ENCODE results near the gene LCNL1. TPM values are rescaled to one million over a fixed set of nuclear protein-coding genes. Genes with fewer than 3 reads are reported as not detected.

Gene LCNL1
- 1.9 TPM for total RNA-seq
- long read RNA-seq, partial matches to known transcripts, result 0 of 2 reads
- long read RNA-seq, other reads (novel, unspliced or antisense), result 1 of 2 reads

DNA sequence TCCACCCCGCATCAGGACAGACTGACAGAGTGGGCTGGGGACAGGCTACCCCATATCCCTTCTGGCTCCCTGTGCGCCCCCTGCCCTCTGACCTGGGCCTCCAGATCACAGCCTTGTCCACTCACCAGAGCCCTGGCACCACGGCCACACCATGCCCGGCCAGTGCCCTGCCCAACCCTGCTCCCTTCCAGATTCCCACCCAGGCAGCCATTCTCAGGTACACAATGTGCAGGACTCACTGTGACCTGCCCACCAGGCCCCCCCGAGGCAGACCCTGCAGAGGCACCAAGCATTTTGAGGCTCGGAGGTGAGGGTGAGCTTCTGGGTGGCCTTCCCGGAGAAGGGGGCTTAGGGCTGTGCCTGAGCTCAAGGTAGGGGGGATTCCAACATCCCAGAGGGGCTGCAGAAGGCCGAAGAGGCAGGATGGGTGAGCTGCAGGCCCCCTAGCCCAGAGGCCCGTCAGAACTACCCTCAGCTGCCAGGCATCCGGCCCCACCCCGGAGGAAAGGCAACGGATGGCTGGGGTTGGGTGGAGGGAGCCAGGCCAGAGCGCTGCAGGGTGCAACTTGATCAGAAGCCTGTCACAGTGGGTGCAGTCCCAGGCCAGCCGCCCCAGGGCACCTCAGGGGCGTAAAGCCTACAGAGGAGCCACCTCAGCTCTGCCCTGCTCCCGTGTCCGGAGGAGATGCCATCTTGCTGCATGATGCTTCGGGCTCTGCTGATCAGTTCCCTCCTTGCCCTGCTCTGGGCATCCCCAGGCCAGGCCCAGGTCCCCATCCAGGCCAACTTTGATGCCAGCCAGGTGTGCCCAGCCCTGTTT lies at the start of gene LCNL1:
LCNL1 (plus strand) TSS at position 762 of the 820 bp plus-strand sequence. CDS start 594 bp downstream, outside the sequence.
- ATAC-seq, result no peak
- no peak within 1 kb of the TSS for H3K4me3 ChIP-seq
- TF ChIP-seq, protein P1, sequence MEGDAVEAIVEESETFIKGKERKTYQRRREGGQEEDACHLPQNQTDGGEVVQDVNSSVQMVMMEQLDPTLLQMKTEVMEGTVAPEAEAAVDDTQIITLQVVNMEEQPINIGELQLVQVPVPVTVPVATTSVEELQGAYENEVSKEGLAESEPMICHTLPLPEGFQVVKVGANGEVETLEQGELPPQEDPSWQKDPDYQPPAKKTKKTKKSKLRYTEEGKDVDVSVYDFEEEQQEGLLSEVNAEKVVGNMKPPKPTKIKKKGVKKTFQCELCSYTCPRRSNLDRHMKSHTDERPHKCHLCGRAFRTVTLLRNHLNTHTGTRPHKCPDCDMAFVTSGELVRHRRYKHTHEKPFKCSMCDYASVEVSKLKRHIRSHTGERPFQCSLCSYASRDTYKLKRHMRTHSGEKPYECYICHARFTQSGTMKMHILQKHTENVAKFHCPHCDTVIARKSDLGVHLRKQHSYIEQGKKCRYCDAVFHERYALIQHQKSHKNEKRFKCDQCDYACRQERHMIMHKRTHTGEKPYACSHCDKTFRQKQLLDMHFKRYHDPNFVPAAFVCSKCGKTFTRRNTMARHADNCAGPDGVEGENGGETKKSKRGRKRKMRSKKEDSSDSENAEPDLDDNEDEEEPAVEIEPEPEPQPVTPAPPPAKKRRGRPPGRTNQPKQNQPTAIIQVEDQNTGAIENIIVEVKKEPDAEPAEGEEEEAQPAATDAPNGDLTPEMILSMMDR (IDR thresholded peaks at IDR 0.05), result no peak
- H3K36me3 ChIP-seq, result no peaks in the 10 kb centered on the region
- H3K4me1 ChIP-seq, result peaks cover 25% of the 10 kb centered on the region
- intact Hi-C loops (cut with DNase I), result no loop called here
- no peak for DNase-seq
- H3K9me3 ChIP-seq, result no peaks in the 10 kb centered on the region
- peaks cover 28% of the 10 kb centered on the region for H3K27me3 ChIP-seq (ENCODE audit: low read depth)
- peak within 1 kb of the TSS; percentile 77 for H3K27ac ChIP-seq

DNA sequence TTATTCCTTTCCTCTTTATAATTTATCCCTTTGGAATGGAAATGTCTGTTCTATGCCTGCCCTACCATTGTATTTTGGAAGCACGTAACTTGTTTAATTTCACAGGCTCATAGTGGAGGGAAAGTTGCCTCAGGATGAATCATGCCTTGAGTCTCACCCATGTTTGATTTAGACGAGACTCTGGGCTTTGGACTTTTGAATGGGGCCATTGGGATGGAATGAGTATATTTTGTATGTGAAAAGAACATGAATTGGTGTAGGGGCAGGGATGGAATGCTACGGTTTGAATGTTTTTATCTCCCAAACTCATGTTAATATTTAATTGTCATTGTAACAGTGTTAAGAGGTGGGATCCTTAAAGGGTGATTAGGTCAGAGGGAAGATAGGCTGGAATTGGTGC lies 48.5 kb upstream of the LCNL1 start:
- TF ChIP-seq, protein P1 (IDR thresholded peaks at IDR 0.05), result no peak
- intact Hi-C loops (cut with DNase I), result no loop called here
- ATAC-seq, result no peak
- Histone ChIP-seq H3K9me3 (no peaks in the 10 kb centered on the region), H3K27ac (no peak overlapping the region), H3K36me3 (no peaks in the 10 kb centered on the region), H3K4me3 (no peak overlapping the region), H3K27me3 (ENCODE audit: low read depth) (no peaks in the 10 kb centered on the region), H3K4me1 (no peaks in the 10 kb centered on the region)
- DNase-seq, result no peak

DNA sequence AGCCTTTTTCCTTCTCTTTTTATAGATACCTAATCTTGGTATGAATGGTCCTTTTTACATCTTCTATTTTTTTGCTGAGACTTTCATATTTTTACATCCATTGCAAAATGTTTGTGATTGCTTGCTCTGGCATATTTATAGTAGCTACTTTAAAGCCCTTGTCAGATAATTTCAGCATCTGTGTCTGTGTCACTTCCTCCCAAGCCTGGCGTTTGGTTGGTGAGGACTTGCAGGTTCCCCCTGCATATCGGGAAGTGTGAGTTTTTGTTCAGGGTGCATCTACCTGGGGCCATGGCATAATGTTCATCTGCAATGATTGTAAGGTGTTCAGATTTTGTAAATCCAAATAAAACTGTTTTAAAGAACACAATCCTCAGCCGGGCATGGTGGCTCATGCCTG lies 47.1 kb upstream of the LCNL1 start:
- TF ChIP-seq, protein P1 (IDR thresholded peaks at IDR 0.05), result no peak
- Histone ChIP-seq H3K27me3 (ENCODE audit: low read depth) (no peaks in the 10 kb centered on the region), H3K36me3 (peaks cover 10% of the 10 kb centered on the region), H3K9me3 (no peaks in the 10 kb centered on the region), H3K4me3 (no peak overlapping the region), H3K4me1 (no peaks in the 10 kb centered on the region), H3K27ac (no peak overlapping the region)
- DNase-seq (no peak), ATAC-seq (no peak)
- intact Hi-C loops (cut with DNase I), result no loop called here

DNA sequence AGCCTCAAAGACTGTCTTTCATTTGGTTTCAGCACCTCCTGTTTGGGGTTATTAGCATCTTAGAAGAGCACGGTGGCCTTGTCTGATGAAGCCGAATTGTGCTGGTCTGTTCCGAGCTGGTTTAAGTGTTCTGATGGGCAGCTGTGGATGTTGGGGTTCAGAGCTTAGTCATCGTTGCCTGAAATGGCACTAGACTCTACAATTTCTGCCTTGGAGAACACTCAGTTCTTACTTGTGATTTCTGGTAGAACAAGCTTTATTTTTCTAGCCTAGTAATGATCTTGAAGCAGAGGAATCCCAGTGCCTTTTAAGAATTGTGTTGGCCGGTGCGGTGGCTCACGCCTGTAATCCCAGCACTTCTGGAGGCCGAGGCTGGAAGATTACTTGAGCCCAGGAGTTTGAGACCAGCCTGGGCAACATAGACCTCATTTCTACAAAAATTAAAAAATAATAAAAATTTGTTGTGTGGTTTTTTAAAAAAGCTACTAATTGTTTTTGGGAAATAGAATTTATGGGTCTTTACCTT lies 46.1 kb upstream of the LCNL1 start:
- Histone ChIP-seq H3K9me3 (no peaks in the 10 kb centered on the region), H3K36me3 (peaks cover 20% of the 10 kb centered on the region), H3K27me3 (ENCODE audit: low read depth) (no peaks in the 10 kb centered on the region), H3K27ac (no peak overlapping the region), H3K4me3 (no peak overlapping the region), H3K4me1 (no peaks in the 10 kb centered on the region)
- intact Hi-C loops (cut with DNase I), result no loop called here
- TF ChIP-seq, protein P1 (IDR thresholded peaks at IDR 0.05), result no peak
- ATAC-seq, result no peak
- no peak for DNase-seq

DNA sequence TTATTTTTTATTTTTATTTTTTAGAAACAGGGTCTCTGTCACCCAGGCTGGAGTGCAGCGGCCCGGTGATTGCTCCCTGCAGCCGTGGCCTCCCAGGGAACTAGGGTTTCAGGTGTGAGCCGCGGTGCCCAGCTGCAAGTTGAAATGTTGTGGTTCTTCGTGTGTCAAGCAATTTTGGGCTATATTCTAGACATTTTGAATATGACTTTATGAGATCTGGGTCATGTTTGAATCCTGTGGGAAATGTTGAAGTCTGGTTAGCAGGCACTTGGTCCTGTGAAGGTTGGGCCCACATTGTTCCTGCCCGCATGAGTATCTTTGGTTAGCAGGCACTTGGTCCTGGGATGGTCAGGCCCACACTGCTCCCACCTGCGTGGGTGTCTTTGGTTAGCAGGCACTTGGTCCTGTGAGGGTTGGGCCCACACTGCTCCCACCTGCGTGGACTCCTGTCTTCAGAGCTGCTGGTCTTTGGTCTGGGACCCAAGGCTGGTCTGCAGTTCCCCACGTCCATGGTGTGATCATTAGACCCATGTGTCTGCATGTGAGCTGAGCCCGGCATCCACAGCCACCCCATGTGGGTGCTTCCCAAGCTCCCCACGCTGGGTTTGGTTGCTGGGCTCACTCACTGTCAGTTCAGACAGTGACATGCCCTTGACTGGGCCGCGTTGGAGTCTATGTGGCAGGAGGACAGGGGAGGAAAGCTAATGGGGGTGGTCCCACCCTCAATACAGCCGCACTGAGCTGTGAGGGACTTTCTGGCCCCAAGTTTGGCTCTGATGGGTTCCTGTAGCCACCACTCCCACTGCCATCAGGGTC lies 45.4 kb upstream of the LCNL1 start:
- Histone ChIP-seq H3K27me3 (ENCODE audit: low read depth) (no peaks in the 10 kb centered on the region), H3K27ac (no peak overlapping the region), H3K9me3 (no peaks in the 10 kb centered on the region), H3K36me3 (peaks cover 27% of the 10 kb centered on the region), H3K4me1 (no peaks in the 10 kb centered on the region), H3K4me3 (no peak overlapping the region)
- DNase-seq (no peak), ATAC-seq (no peak)
- intact Hi-C loops (cut with DNase I), result no loop called here
- TF ChIP-seq, protein P1 (IDR thresholded peaks at IDR 0.05), result no peak

Data from lower lobe of right lung (tissue), 2 donors.